ENCODE results near the gene PTPRU. TPM values are rescaled to one million over a fixed set of nuclear protein-coding genes. Genes with fewer than 3 reads are reported as not detected.

The PTPRU gene
- total RNA-seq, 4 donors from 2014 or later, result 11.4 to 59.4 (median 35.3) TPM

GRCh38 chr1:29270929-29271521 lies 34.7 kb downstream of the PTPRU start:
- no peaks in the 10 kb centered on the region for H3K27me3 ChIP-seq
- H3K27ac ChIP-seq, result no peak overlapping the region
- in situ Hi-C loops (cut with MboI; ENCODE audit: low sequenced_read_pairs in 4 of 4), result loop anchor here in 2 of 4 donors (25.0 kb wide), 2 partner anchors 1091 to 1416 kb away; no protein-coding TSS in a partner anchor
- intact Hi-C loops (cut with DNase I; ENCODE audit: low total_unique reads), result no loop called here
- ATAC-seq (no peak), DNase-seq (no peak)
- H3K9me3 ChIP-seq, result no peaks in the 10 kb centered on the region
- TF ChIP-seq POLR2A (IDR thresholded peaks at IDR 0.05), result no peak
- TF ChIP-seq, protein P1, sequence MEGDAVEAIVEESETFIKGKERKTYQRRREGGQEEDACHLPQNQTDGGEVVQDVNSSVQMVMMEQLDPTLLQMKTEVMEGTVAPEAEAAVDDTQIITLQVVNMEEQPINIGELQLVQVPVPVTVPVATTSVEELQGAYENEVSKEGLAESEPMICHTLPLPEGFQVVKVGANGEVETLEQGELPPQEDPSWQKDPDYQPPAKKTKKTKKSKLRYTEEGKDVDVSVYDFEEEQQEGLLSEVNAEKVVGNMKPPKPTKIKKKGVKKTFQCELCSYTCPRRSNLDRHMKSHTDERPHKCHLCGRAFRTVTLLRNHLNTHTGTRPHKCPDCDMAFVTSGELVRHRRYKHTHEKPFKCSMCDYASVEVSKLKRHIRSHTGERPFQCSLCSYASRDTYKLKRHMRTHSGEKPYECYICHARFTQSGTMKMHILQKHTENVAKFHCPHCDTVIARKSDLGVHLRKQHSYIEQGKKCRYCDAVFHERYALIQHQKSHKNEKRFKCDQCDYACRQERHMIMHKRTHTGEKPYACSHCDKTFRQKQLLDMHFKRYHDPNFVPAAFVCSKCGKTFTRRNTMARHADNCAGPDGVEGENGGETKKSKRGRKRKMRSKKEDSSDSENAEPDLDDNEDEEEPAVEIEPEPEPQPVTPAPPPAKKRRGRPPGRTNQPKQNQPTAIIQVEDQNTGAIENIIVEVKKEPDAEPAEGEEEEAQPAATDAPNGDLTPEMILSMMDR (IDR thresholded peaks at IDR 0.05 in 4 of 5, conservative IDR thresholded peaks at IDR 0.05 in 1 of 5), result no peak
- H3K4me1 ChIP-seq, result peaks cover 7 to 10% of the 10 kb centered on the region in 2 donors
- peaks cover 0 to 5% of the 10 kb centered on the region in 2 donors for H3K36me3 ChIP-seq
- H3K4me3 ChIP-seq, result no peak overlapping the region

GRCh38 chr1:29271724-29272123 lies 35.4 kb downstream of the PTPRU start:
- no peak for ATAC-seq
- peak in 1 of 2 donors; percentile 43 for DNase-seq
- no peak for TF ChIP-seq POLR2A (IDR thresholded peaks at IDR 0.05)
- intact Hi-C loops (cut with DNase I; ENCODE audit: low total_unique reads) (no loop called here), in situ Hi-C loops (cut with MboI; ENCODE audit: low sequenced_read_pairs in 4 of 4) (loop anchor here in 2 of 4 donors (25.0 kb wide), 2 partner anchors 1091 to 1416 kb away; no protein-coding TSS in a partner anchor)
- H3K27me3 ChIP-seq, result no peaks in the 10 kb centered on the region
- H3K36me3 ChIP-seq, result peaks cover 0 to 12% of the 10 kb centered on the region in 2 donors
- H3K9me3 ChIP-seq, result no peaks in the 10 kb centered on the region
- H3K27ac ChIP-seq, result no peak overlapping the region
- H3K4me3 ChIP-seq, result no peak overlapping the region
- peaks cover 7 to 10% of the 10 kb centered on the region in 2 donors for H3K4me1 ChIP-seq

DNA sequence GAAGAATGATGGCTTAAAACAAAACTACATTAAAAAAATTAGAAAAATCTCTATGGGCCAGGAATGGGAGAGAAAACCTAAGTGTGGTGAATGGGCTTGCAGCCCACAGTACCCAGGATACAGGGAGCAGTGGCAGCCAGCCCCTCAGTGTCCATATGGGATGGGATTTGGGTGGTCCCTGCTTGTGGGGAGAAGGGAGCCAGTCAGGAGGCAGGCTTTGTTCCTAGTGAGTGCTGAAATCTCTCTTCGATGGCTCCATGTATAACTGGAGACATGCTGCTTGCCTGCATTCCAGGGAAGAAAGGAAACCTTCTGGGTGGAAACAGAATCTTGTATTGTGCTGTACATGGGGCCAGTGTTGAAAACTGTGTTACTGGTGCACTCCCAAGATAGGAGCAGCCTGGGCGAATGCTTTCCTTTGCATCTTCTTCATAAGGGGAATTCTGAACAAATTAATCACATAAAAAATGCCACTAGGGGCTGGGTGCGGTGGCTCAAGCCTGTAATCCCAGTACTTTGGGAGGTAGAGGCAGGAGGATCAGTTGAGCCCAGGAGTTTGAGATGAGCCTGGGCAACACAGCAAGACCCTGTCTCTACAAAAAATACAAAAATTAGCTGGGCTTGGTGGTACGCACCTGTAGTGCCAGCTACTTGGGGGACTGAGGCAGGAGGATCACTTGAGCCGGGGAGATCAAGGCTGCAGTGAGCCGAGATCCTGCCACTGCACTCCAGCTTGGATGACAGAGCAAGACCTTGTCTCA lies 36.0 kb downstream of the PTPRU start:
- no peak for TF ChIP-seq POLR2A (IDR thresholded peaks at IDR 0.05)
- TF ChIP-seq, protein P1 (IDR thresholded peaks at IDR 0.05 in 4 of 5, conservative IDR thresholded peaks at IDR 0.05 in 1 of 5), result no peak
- in situ Hi-C loops (cut with MboI; ENCODE audit: low sequenced_read_pairs in 4 of 4) (loop anchor here in 2 of 4 donors (25.0 kb wide), 2 partner anchors 1090 to 1415 kb away; no protein-coding TSS in a partner anchor), intact Hi-C loops (cut with DNase I; ENCODE audit: low total_unique reads) (no loop called here)
- H3K36me3 ChIP-seq, result peaks cover 0 to 13% of the 10 kb centered on the region in 2 donors
- H3K4me3 ChIP-seq, result no peak overlapping the region
- no peaks in the 10 kb centered on the region for H3K9me3 ChIP-seq
- DNase-seq, result no peak
- H3K27ac ChIP-seq, result no peak overlapping the region
- H3K4me1 ChIP-seq, result peaks cover 7 to 10% of the 10 kb centered on the region in 2 donors
- H3K27me3 ChIP-seq, result no peaks in the 10 kb centered on the region
- no peak for ATAC-seq

DNA sequence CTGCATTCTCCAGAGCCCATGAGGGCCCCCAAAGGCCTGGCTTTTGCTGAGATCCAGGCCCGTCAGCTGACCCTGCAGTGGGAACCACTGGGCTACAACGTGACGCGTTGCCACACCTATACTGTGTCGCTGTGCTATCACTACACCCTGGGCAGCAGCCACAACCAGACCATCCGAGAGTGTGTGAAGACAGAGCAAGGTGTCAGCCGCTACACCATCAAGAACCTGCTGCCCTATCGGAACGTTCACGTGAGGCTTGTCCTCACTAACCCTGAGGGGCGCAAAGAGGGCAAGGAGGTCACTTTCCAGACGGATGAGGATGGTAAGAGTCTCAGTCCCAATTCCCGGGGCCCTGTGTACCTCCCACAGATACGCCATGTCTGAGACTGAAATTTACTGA lies 39.1 kb downstream of the PTPRU start:
- in situ Hi-C loops (cut with MboI; ENCODE audit: low sequenced_read_pairs in 4 of 4) (no loop called here), intact Hi-C loops (cut with DNase I; ENCODE audit: low total_unique reads) (no loop called here)
- Histone ChIP-seq H3K27ac (no peak overlapping the region), H3K4me3 (no peak overlapping the region), H3K9me3 (no peaks in the 10 kb centered on the region), H3K36me3 (peaks cover 0 to 13% of the 10 kb centered on the region in 2 donors), H3K4me1 (peaks cover 7 to 10% of the 10 kb centered on the region in 2 donors), H3K27me3 (no peaks in the 10 kb centered on the region)
- DNase-seq, result no peak
- no peak for ATAC-seq
- TF ChIP-seq POLR2A (IDR thresholded peaks at IDR 0.05), result no peak
- TF ChIP-seq, protein P1 (IDR thresholded peaks at IDR 0.05 in 4 of 5, conservative IDR thresholded peaks at IDR 0.05 in 1 of 5), result no peak

GRCh38 chr1:29278124-29278523 lies 41.8 kb downstream of the PTPRU start:
- in situ Hi-C loops (cut with MboI; ENCODE audit: low sequenced_read_pairs in 4 of 4) (no loop called here), intact Hi-C loops (cut with DNase I; ENCODE audit: low total_unique reads) (no loop called here)
- peaks cover 0 to 13% of the 10 kb centered on the region in 2 donors for H3K36me3 ChIP-seq
- no peak for TF ChIP-seq POLR2A (IDR thresholded peaks at IDR 0.05)
- TF ChIP-seq, protein P1 (IDR thresholded peaks at IDR 0.05 in 4 of 5, conservative IDR thresholded peaks at IDR 0.05 in 1 of 5), result no peak
- H3K4me1 ChIP-seq, result no peaks in the 10 kb centered on the region
- H3K27ac ChIP-seq, result no peak overlapping the region
- no peak overlapping the region for H3K4me3 ChIP-seq
- H3K9me3 ChIP-seq, result no peaks in the 10 kb centered on the region
- no peak for ATAC-seq
- DNase-seq, result no peak
- no peaks in the 10 kb centered on the region for H3K27me3 ChIP-seq

Measured in gastrocnemius medialis (tissue), 4 donors.